ENCODE data around the gene SF3B5.
"Not testable (repeated sequence)": the region's sequence is repeated elsewhere in the genome, so short reads cannot be mapped to it uniquely, and the experiment has no call there.

SF3B5 gene

DNA sequence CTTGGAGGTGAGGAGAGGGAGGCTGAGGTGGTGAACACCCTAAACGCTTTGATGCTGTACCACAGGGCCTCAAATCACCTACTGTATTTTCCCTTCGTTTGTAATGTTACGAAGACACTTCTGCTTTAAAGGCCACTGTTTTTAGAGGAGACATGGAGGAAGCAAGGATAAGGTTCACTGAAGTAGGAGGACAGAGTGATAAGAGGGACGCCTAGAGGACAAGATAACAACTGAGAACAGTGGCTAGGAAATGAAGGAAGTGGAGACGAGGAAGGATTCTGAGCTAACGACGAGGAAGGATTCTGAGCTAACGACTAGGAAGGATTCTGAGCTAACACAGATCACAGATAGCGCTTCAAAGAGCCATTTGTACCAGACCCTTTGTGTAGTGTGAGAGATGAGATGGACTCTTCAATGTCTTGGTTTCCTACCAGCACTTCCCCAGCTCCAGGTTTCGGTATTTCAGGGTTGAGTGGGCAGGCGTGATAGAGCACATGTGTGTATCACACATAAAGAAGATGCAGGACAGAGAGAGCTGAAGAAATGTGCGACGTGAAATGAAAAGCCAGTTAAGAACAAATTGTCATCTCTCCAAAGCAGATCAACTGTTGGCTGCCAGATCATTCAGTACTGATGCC, 7.5 kb downstream of the SF3B5 start:
- no peak overlapping the region for H3K4me3 ChIP-seq (ENCODE audit: low read length in 2 of 2)
- H3K27me3 ChIP-seq (ENCODE audit: control insufficient read depth in 2 of 2, insufficient read depth in 2 of 2, low read length in 2 of 2), result no peaks in the 10 kb centered on the region

DNA sequence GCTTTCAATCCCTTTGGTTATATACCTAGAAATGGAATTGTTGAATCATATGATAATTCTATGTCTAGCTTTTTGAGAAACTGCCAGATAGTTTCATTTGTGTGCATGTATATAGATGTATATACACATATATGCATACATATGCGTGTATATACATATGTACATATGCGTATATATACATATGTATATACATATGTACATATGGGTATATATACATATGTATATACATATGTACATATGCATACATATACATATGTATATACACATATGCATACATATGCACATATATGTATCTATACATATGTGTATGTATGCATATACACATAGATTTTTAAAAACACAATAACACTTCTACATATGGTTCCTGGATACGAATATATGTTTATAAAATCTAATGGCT, 8.4 kb downstream of the SF3B5 start:
- Histone ChIP-seq H3K9ac (ENCODE audit: low read depth in 1 of 2, low read length in 2 of 2) (no peak overlapping the region), H3K4me3 (ENCODE audit: low read length in 2 of 2) (no peak overlapping the region), H3K4me1 (ENCODE audit: control insufficient read depth in 2 of 2, insufficient read depth in 2 of 2, low read length in 2 of 2) (no peaks in the 10 kb centered on the region), H3K27me3 (ENCODE audit: control insufficient read depth in 2 of 2, insufficient read depth in 2 of 2, low read length in 2 of 2) (no peaks in the 10 kb centered on the region), H3K36me3 (ENCODE audit: control insufficient read depth in 2 of 2, insufficient read depth in 2 of 2, low read length in 2 of 2) (peaks cover 0 to 9% of the 10 kb centered on the region in 2 donors), H3K27ac (ENCODE audit: low read depth in 2 of 2, low read length in 2 of 2) (no peak overlapping the region), H3K9me3 (ENCODE audit: control insufficient read depth in 2 of 2, low read length in 2 of 2) (no peaks in the 10 kb centered on the region)

More for the DNA sequence above, 7.5 kb downstream of the SF3B5 start:
- Histone ChIP-seq H3K9ac (ENCODE audit: low read depth in 1 of 2, low read length in 2 of 2) (no peak overlapping the region), H3K27ac (ENCODE audit: low read depth in 2 of 2, low read length in 2 of 2) (no peak overlapping the region), H3K36me3 (ENCODE audit: control insufficient read depth in 2 of 2, insufficient read depth in 2 of 2, low read length in 2 of 2) (peaks cover 0 to 9% of the 10 kb centered on the region in 2 donors), H3K9me3 (ENCODE audit: control insufficient read depth in 2 of 2, low read length in 2 of 2) (no peaks in the 10 kb centered on the region), H3K4me1 (ENCODE audit: control insufficient read depth in 2 of 2, insufficient read depth in 2 of 2, low read length in 2 of 2) (no peaks in the 10 kb centered on the region)

DNA sequence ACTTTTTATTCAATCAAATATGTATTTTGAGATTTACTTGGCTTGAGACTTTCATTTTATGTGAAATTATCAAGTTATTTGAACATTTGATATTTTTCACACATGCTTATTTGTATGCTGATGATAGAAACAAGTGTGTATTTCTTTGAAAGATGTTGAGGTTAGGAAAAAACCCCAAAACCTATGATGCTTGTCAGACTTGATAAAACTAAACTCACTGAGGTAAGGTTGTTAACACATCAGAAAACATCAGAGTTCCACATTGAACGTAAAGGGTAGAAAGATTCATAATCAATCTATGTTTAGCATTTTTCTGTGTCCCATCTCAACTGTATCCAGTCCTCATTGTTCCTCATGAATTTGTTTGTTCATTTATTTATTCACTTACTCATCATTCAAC, 12.2 kb downstream of the SF3B5 start:
- no peaks in the 10 kb centered on the region for H3K4me1 ChIP-seq (ENCODE audit: control insufficient read depth in 2 of 2, insufficient read depth in 2 of 2, low read length in 2 of 2)
- no peak overlapping the region for H3K27ac ChIP-seq (ENCODE audit: low read depth in 2 of 2, low read length in 2 of 2)
- no peak overlapping the region for H3K9ac ChIP-seq (ENCODE audit: low read depth in 1 of 2, low read length in 2 of 2)
- H3K36me3 ChIP-seq (ENCODE audit: control insufficient read depth in 2 of 2, insufficient read depth in 2 of 2, low read length in 2 of 2), result peaks cover 0 to 9% of the 10 kb centered on the region in 2 donors
- H3K27me3 ChIP-seq (ENCODE audit: control insufficient read depth in 2 of 2, insufficient read depth in 2 of 2, low read length in 2 of 2), result no peaks in the 10 kb centered on the region
- no peaks in the 10 kb centered on the region for H3K9me3 ChIP-seq (ENCODE audit: control insufficient read depth in 2 of 2, low read length in 2 of 2)
- no peak overlapping the region for H3K4me3 ChIP-seq (ENCODE audit: low read length in 2 of 2)

DNA sequence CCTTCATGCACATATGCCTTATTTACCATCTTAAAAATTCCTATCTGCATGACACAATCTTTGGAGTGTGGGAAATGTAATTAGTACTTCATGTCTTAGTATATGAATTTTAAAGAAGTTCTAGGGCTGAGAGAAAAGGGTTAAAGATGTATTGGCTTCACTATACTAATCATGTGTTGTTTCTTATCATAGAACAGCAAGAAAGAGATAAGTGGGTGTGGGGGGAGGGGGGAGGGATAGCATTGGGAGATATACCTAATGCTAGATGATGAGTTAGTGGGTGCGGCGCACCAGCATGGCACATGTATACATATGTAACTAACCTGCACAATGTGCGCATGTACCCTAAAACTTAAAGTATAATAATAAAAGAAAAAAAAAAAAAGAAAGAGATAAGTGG, 13.0 kb downstream of the SF3B5 start:
- not testable (repeated sequence) for H3K9me3 ChIP-seq (ENCODE audit: control insufficient read depth in 2 of 2, low read length in 2 of 2); H3K36me3 ChIP-seq (ENCODE audit: control insufficient read depth in 2 of 2, insufficient read depth in 2 of 2, low read length in 2 of 2); H3K9ac ChIP-seq (ENCODE audit: low read depth in 1 of 2, low read length in 2 of 2); H3K4me1 ChIP-seq (ENCODE audit: control insufficient read depth in 2 of 2, insufficient read depth in 2 of 2, low read length in 2 of 2); H3K27me3 ChIP-seq (ENCODE audit: control insufficient read depth in 2 of 2, insufficient read depth in 2 of 2, low read length in 2 of 2); H3K27ac ChIP-seq (ENCODE audit: low read depth in 2 of 2, low read length in 2 of 2); H3K4me3 ChIP-seq (ENCODE audit: low read length in 2 of 2)

DNA sequence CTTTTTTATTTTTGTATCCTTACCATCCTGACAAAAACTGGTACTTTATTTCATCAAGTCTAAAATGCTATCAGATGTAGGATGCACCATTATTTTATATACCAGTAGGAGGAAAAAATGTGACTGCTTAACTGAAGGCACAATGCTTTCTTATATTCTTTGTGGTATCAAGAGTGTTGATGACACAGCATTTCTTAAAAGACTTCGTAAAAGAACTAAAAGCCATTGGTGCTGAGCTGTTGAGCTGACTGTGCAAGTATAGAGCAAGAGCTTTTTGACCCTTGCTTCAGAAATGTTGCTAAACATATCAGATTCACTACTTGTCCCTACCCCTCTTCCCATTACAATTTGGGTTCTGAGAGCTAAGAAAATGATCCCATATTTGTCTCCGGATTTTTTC, 17.5 kb downstream of the SF3B5 start:
- Histone ChIP-seq H3K4me1 (ENCODE audit: control insufficient read depth in 2 of 2, insufficient read depth in 2 of 2, low read length in 2 of 2) (no peaks in the 10 kb centered on the region), H3K36me3 (ENCODE audit: control insufficient read depth in 2 of 2, insufficient read depth in 2 of 2, low read length in 2 of 2) (no peaks in the 10 kb centered on the region), H3K9ac (ENCODE audit: low read depth in 1 of 2, low read length in 2 of 2) (no peak overlapping the region), H3K27ac (ENCODE audit: low read depth in 2 of 2, low read length in 2 of 2) (no peak overlapping the region), H3K4me3 (ENCODE audit: low read length in 2 of 2) (no peak overlapping the region), H3K9me3 (ENCODE audit: control insufficient read depth in 2 of 2, low read length in 2 of 2) (no peaks in the 10 kb centered on the region), H3K27me3 (ENCODE audit: control insufficient read depth in 2 of 2, insufficient read depth in 2 of 2, low read length in 2 of 2) (no peaks in the 10 kb centered on the region)

DNA sequence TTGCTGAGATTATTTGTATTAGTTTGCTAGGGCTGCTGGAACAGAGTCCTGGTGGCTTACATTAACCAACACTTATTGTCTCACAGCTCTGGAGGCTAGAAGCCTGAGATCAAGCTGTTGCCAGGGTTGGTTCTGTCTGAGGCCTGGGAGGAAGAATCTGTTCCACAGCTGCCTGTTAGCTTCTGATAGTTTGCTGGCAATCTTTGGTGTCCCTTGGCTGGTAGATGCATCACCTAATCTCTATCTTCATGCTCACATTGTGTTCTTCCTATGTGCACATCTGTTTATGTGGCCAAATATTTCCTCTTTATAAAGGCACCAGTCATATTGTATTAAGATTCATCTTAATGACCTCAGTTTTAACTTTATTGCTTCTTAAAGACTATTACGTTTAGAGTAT, 19.5 kb downstream of the SF3B5 start:
- H3K9ac ChIP-seq (ENCODE audit: low read depth in 1 of 2, low read length in 2 of 2), result no peak overlapping the region
- H3K4me3 ChIP-seq (ENCODE audit: low read length in 2 of 2), result no peak overlapping the region
- H3K27ac ChIP-seq (ENCODE audit: low read depth in 2 of 2, low read length in 2 of 2), result no peak overlapping the region
- no peaks in the 10 kb centered on the region for H3K9me3 ChIP-seq (ENCODE audit: control insufficient read depth in 2 of 2, low read length in 2 of 2)
- H3K36me3 ChIP-seq (ENCODE audit: control insufficient read depth in 2 of 2, insufficient read depth in 2 of 2, low read length in 2 of 2), result no peaks in the 10 kb centered on the region
- no peaks in the 10 kb centered on the region for H3K4me1 ChIP-seq (ENCODE audit: control insufficient read depth in 2 of 2, insufficient read depth in 2 of 2, low read length in 2 of 2)
- H3K27me3 ChIP-seq (ENCODE audit: control insufficient read depth in 2 of 2, insufficient read depth in 2 of 2, low read length in 2 of 2), result no peaks in the 10 kb centered on the region

DNA sequence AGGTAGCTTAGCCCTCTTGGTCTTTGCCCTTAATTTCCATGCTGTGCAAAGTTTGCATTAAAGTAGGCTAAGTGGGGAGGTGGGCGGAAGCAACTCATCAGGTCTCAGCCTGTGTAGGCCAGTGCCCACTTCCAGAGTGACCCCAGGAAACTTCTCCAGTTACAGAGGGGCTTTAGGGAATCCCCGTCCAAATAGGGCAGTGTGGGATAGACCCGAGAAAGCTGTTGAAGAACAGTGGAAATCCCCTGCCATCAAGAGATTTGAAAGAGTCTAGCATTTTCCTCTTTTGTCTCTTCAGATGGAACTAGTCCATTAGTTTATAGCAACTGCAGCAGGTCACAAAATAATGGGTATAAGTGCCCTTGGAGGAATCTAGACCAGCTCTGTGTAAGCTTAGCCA, 20.2 kb downstream of the SF3B5 start:
- no peak overlapping the region for H3K4me3 ChIP-seq (ENCODE audit: low read length in 2 of 2)
- H3K4me1 ChIP-seq (ENCODE audit: control insufficient read depth in 2 of 2, insufficient read depth in 2 of 2, low read length in 2 of 2), result no peaks in the 10 kb centered on the region
- H3K9ac ChIP-seq (ENCODE audit: low read depth in 1 of 2, low read length in 2 of 2), result no peak overlapping the region
- no peaks in the 10 kb centered on the region for H3K27me3 ChIP-seq (ENCODE audit: control insufficient read depth in 2 of 2, insufficient read depth in 2 of 2, low read length in 2 of 2)
- no peak overlapping the region for H3K27ac ChIP-seq (ENCODE audit: low read depth in 2 of 2, low read length in 2 of 2)
- no peaks in the 10 kb centered on the region for H3K36me3 ChIP-seq (ENCODE audit: control insufficient read depth in 2 of 2, insufficient read depth in 2 of 2, low read length in 2 of 2)
- no peaks in the 10 kb centered on the region for H3K9me3 ChIP-seq (ENCODE audit: control insufficient read depth in 2 of 2, low read length in 2 of 2)

DNA sequence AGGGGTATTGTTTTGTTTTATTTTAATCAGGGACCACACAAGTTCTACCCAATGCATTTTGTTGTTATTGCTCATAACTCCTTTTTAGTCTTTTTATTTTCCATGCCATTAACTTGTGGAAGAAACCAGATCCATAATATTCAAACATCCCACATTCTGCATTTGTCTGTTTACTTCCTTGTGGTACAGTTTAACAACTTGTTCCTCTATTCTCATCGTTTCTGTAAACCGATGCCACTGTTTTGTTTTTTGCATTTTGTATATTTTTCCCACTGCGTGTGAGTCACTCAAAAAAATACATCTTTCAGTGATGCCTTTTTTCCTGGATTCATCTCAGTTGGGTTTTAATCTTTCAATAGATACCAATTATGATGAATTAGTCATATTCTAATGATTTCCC, 22.3 kb downstream of the SF3B5 start:
- no peaks in the 10 kb centered on the region for H3K4me1 ChIP-seq (ENCODE audit: control insufficient read depth in 2 of 2, insufficient read depth in 2 of 2, low read length in 2 of 2)
- no peaks in the 10 kb centered on the region for H3K27me3 ChIP-seq (ENCODE audit: control insufficient read depth in 2 of 2, insufficient read depth in 2 of 2, low read length in 2 of 2)
- H3K9ac ChIP-seq (ENCODE audit: low read depth in 1 of 2, low read length in 2 of 2), result no peak overlapping the region
- no peaks in the 10 kb centered on the region for H3K9me3 ChIP-seq (ENCODE audit: control insufficient read depth in 2 of 2, low read length in 2 of 2)
- no peak overlapping the region for H3K27ac ChIP-seq (ENCODE audit: low read depth in 2 of 2, low read length in 2 of 2)
- no peaks in the 10 kb centered on the region for H3K36me3 ChIP-seq (ENCODE audit: control insufficient read depth in 2 of 2, insufficient read depth in 2 of 2, low read length in 2 of 2)
- H3K4me3 ChIP-seq (ENCODE audit: low read length in 2 of 2), result no peak overlapping the region

DNA sequence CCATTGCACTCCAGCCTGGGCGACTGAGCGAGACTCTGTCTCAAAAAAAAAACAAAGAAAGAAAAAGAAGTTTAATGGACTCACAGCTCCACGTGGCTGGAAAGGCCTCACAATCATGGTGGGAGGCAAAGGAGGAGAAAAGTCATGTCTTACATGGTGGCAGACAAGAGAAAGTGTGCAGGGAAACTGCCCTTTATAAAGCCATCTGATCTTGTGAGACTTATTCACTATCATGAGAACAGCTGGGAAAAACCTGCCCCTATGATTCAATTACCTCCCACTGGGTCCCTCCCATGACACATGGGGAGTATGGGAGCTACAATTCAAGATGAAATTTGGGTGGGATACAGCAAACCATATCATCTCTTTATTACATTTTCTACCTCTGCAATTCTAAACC, 25.9 kb downstream of the SF3B5 start:
- no peak overlapping the region for H3K9ac ChIP-seq (ENCODE audit: low read depth in 1 of 2, low read length in 2 of 2)
- H3K36me3 ChIP-seq (ENCODE audit: control insufficient read depth in 2 of 2, insufficient read depth in 2 of 2, low read length in 2 of 2), result no peaks in the 10 kb centered on the region
- no peak overlapping the region for H3K4me3 ChIP-seq (ENCODE audit: low read length in 2 of 2)
- peaks cover 0 to 8% of the 10 kb centered on the region in 2 donors for H3K4me1 ChIP-seq (ENCODE audit: control insufficient read depth in 2 of 2, insufficient read depth in 2 of 2, low read length in 2 of 2)
- H3K9me3 ChIP-seq (ENCODE audit: control insufficient read depth in 2 of 2, low read length in 2 of 2), result no peaks in the 10 kb centered on the region
- H3K27me3 ChIP-seq (ENCODE audit: control insufficient read depth in 2 of 2, insufficient read depth in 2 of 2, low read length in 2 of 2), result no peaks in the 10 kb centered on the region
- H3K27ac ChIP-seq (ENCODE audit: low read depth in 2 of 2, low read length in 2 of 2), result no peak overlapping the region

DNA sequence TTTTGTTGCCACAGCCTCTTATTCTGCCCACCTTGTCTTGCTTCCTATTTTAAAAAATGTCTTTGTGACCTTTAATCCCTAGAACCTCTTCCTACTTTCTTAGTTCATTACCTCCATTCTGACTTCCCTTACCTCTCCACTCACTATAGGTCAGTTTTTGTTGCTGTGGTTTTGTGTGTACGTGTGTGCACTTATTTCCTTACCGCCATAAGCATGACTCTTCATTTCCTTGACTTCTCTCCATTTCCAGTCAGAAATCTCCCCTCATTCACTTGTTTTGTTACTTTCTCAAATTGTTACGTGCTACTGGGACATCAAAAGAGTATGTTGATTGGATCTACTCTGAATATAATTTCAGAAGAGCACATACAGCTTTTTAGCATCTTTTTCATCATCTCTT, 26.6 kb downstream of the SF3B5 start:
- H3K9me3 ChIP-seq (ENCODE audit: control insufficient read depth in 2 of 2, low read length in 2 of 2), result no peaks in the 10 kb centered on the region
- no peaks in the 10 kb centered on the region for H3K27me3 ChIP-seq (ENCODE audit: control insufficient read depth in 2 of 2, insufficient read depth in 2 of 2, low read length in 2 of 2)
- no peak overlapping the region for H3K4me3 ChIP-seq (ENCODE audit: low read length in 2 of 2)
- H3K9ac ChIP-seq (ENCODE audit: low read depth in 1 of 2, low read length in 2 of 2), result no peak overlapping the region
- H3K4me1 ChIP-seq (ENCODE audit: control insufficient read depth in 2 of 2, insufficient read depth in 2 of 2, low read length in 2 of 2), result peaks cover 0 to 8% of the 10 kb centered on the region in 2 donors
- H3K36me3 ChIP-seq (ENCODE audit: control insufficient read depth in 2 of 2, insufficient read depth in 2 of 2, low read length in 2 of 2), result no peaks in the 10 kb centered on the region
- no peak overlapping the region for H3K27ac ChIP-seq (ENCODE audit: low read depth in 2 of 2, low read length in 2 of 2)
